Naive B cell (primary cell): Measurements from ENCODE around the gene WDR88. TPM values are rescaled to one million over a fixed set of nuclear protein-coding genes. Genes with fewer than 3 reads are reported as not detected.
A peak's percentile ranks its signal among the peaks of the same experiment; 100 is the strongest.
"Not testable (repeated sequence)": the region's sequence is repeated elsewhere in the genome, so short reads cannot be mapped to it uniquely, and the experiment has no call there.

Experiments used
- ATAC-seq, 2 donors: fragments of 150-1000 bp; cut with Tn5 transposase; 2 replicates each; pipeline ENCODE4 v1.10.0; 2021; ENCODE audit warnings: low read depth in 2 of 2, mild to moderate bottlenecking in 2 of 2, moderate library complexity in 2 of 2
- DNase-seq: peaks from one replicate; pipeline ENCODE4 v3.0.0; 2022
- H3K27ac Mint-ChIP-seq, 6 donors: one replicate each; pipeline ENCODE4 v1.8.0; 2020 to 2022; ENCODE audit warnings: mild to moderate bottlenecking in 6 of 6, mixed read lengths in 6 of 6, moderate library complexity in 5 of 6, inconsistent platforms in 2 of 6
- H3K27me3 Mint-ChIP-seq, 3 donors: one replicate each; pipeline ENCODE4 v1.8.0; 2021 to 2022; ENCODE audit warnings: mixed read lengths in 3 of 3, mild to moderate bottlenecking in 1 of 3
- H3K36me3 Mint-ChIP-seq, 2 donors: one replicate each; pipeline ENCODE4 v1.8.0; 2020 to 2022; ENCODE audit warnings: mixed read lengths in 2 of 2, inconsistent platforms in 1 of 2, mild to moderate bottlenecking in 1 of 2
- H3K4me1 Mint-ChIP-seq, 3 donors: one replicate each; pipeline ENCODE4 v1.8.0; 2020 to 2022; ENCODE audit warnings: mixed read lengths in 3 of 3, inconsistent platforms in 1 of 3, mild to moderate bottlenecking in 1 of 3, moderate library complexity in 1 of 3
- H3K4me3 Mint-ChIP-seq, 8 donors: one replicate each; pipeline ENCODE4 v1.8.0; 2020 to 2022; ENCODE audit warnings: mild to moderate bottlenecking in 8 of 8, mixed read lengths in 8 of 8, moderate library complexity in 8 of 8, inconsistent platforms in 2 of 8
- H3K9me3 Mint-ChIP-seq, 7 donors: one replicate each; pipeline ENCODE4 v1.8.0; 2020 to 2022; ENCODE audit warnings: mixed read lengths in 7 of 7, mild to moderate bottlenecking in 5 of 7, inconsistent platforms in 2 of 7, moderate library complexity in 1 of 7
- polyA plus RNA-seq, 6 donors: library from polyadenylated mRNA; unstranded; fragments of 300-500 nt; fragmentation: Illumina TruSeq; gene quantifications; one replicate each; pipeline ENCODE4 v1.2.3, GENCODE V29; 2021; ENCODE audit warnings: low read depth in 6 of 6

The WDR88 gene
- polyA plus RNA-seq, 6 donors from 2014 or later = 0.43 to 0.65 TPM; not detected in 4

DNA sequence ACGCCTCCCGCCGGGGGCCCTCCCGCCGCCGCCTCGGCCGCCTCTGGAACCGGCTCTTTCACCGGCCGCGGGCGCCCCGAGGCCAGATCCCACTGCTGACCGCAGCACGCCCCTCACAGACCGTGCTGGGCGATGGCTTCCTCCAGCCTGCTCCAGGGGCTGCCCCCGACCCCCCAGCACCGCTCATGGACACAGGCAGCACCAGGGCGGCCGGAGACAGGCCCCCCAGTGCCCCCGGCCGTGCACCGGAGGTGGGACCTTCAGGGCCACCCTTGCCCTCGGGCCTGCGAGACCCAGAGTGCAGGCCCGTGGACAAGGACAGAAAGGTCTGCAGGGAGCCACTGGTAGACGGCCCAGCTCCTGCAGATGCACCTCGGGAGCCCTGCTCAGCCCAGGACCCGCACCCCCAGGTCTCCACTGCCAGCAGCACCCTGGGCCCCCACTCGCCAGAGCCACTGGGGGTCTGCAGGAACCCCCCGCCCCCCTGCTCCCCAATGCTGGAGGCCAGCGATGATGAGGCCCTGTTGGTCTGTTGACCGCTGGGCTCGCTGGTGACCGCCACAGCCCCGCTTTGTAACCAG, 75.2 kb downstream of the WDR88 start:
- no peak overlapping the region for H3K27ac Mint-ChIP-seq
- no peaks in the 10 kb centered on the region for H3K36me3 Mint-ChIP-seq
- H3K4me1 Mint-ChIP-seq = no peaks in the 10 kb centered on the region
- H3K4me3 Mint-ChIP-seq = no peak overlapping the region
- no peaks in the 10 kb centered on the region for H3K9me3 Mint-ChIP-seq
- H3K27me3 Mint-ChIP-seq = no peaks in the 10 kb centered on the region
- ATAC-seq = no peak
- DNase-seq = no peak

DNA sequence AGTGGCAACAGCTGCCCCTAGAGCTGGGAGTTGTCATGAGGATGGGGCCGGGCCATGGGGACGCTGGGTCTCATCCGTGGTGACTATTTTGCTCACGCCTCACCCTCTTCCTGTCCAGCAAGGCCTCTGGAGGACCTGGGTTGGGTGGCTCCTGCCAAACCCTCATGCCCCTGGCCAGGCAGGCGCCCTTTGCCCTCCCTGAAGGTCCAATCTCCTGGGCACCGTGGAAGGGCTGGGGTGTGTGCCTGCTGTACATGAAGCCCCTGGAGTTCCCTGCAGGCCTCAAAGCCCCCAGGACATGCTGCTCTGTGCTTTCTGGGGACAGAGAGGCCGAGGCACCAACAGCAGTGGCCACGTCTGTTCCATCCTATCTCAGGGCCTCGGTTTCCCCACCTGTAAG, 76.0 kb downstream of the WDR88 start:
- ATAC-seq = no peak

DNA sequence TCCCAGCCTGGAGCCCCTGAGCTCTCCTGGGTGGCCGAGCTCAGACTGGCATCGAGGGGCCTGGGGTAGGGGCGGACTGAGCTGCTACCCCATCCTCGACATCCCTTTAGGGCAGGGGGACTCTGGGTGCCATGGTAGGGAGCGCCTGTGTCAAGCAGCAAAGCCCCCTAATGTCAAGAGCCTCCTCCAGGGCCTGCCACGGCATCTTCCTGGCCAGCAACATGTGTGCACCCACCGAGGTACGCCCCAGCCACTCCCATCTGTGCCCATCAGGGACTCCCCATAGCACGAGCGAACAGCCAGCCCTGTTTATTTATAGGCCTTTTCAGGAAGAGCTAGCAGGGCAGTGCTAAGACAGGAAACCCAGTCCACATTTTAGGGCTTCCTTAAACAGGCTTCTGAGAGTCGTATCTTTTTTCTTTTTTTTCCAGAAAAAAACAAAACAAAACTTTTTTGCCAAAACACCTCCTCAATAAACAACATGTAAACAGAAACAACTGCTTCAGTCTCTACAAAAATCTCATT, 76.5 kb downstream of the WDR88 start:
- ATAC-seq (no peak), DNase-seq (no peak)
- Mint-ChIP-seq H3K36me3 (no peaks in the 10 kb centered on the region), H3K27me3 (no peaks in the 10 kb centered on the region), H3K27ac (no peak overlapping the region), H3K4me1 (no peaks in the 10 kb centered on the region), H3K9me3 (no peaks in the 10 kb centered on the region), H3K4me3 (no peak overlapping the region)

More for the DNA sequence above, 76.0 kb downstream of the WDR88 start:
- H3K36me3 Mint-ChIP-seq = no peaks in the 10 kb centered on the region
- no peak overlapping the region for H3K4me3 Mint-ChIP-seq
- H3K27ac Mint-ChIP-seq = no peak overlapping the region
- no peaks in the 10 kb centered on the region for H3K27me3 Mint-ChIP-seq
- H3K4me1 Mint-ChIP-seq = no peaks in the 10 kb centered on the region
- H3K9me3 Mint-ChIP-seq = no peaks in the 10 kb centered on the region
- no peak for DNase-seq

- H3K36me3 Mint-ChIP-seq = no peaks in the 10 kb centered on the region
- no peaks in the 10 kb centered on the region for H3K27me3 Mint-ChIP-seq
- no peak for ATAC-seq
- no peak for DNase-seq
- no peaks in the 10 kb centered on the region for H3K4me1 Mint-ChIP-seq
- no peaks in the 10 kb centered on the region for H3K9me3 Mint-ChIP-seq
- H3K27ac Mint-ChIP-seq = no peak overlapping the region
- no peak overlapping the region for H3K4me3 Mint-ChIP-seq
Measured at GRCh38 chr19:33208904-33209849, 77.3 kb downstream of the WDR88 start.

- not testable (repeated sequence) for H3K4me3 Mint-ChIP-seq, H3K27ac Mint-ChIP-seq, H3K27me3 Mint-ChIP-seq, H3K9me3 Mint-ChIP-seq, ATAC-seq, H3K36me3 Mint-ChIP-seq, H3K4me1 Mint-ChIP-seq, DNase-seq
Measured at GRCh38 chr19:33209850-33210230, 77.9 kb downstream of the WDR88 start.

GRCh38 chr19:33210266-33210940, 78.5 kb downstream of the WDR88 start:
- H3K27ac Mint-ChIP-seq = no peak overlapping the region
- ATAC-seq = no peak

GRCh38 chr19:33211794-33212435, 80.0 kb downstream of the WDR88 start:
- Mint-ChIP-seq H3K36me3 (no peaks in the 10 kb centered on the region), H3K27ac (no peak overlapping the region), H3K27me3 (peaks cover 0 to 7% (median 0%) of the 10 kb centered on the region in 3 donors), H3K4me3 (no peak overlapping the region), H3K9me3 (no peaks in the 10 kb centered on the region), H3K4me1 (peaks cover 0 to 4% (median 0%) of the 10 kb centered on the region in 3 donors)
- ATAC-seq = no peak
- no peak for DNase-seq

More at GRCh38 chr19:33210266-33210940, 78.5 kb downstream of the WDR88 start:
- Mint-ChIP-seq H3K36me3 (no peaks in the 10 kb centered on the region), H3K27me3 (no peaks in the 10 kb centered on the region), H3K4me3 (no peak overlapping the region), H3K4me1 (no peaks in the 10 kb centered on the region), H3K9me3 (no peaks in the 10 kb centered on the region)
- DNase-seq = no peak

GRCh38 chr19:33212436-33213172, 80.7 kb downstream of the WDR88 start:
- H3K4me1 Mint-ChIP-seq = peaks cover 0 to 4% (median 0%) of the 10 kb centered on the region in 3 donors
- no peak overlapping the region for H3K27ac Mint-ChIP-seq
- no peaks in the 10 kb centered on the region for H3K36me3 Mint-ChIP-seq
- no peak overlapping the region for H3K4me3 Mint-ChIP-seq
- peaks cover 0 to 7% (median 0%) of the 10 kb centered on the region in 3 donors for H3K27me3 Mint-ChIP-seq
- ATAC-seq = no peak
- no peaks in the 10 kb centered on the region for H3K9me3 Mint-ChIP-seq
- DNase-seq = no peak

GRCh38 chr19:33214596-33214995, 82.7 kb downstream of the WDR88 start:
- H3K36me3 Mint-ChIP-seq = no peaks in the 10 kb centered on the region
- peaks cover 0 to 7% (median 0%) of the 10 kb centered on the region in 3 donors for H3K27me3 Mint-ChIP-seq

GRCh38 chr19:33215438-33216197, 83.7 kb downstream of the WDR88 start:
- DNase-seq (no peak), ATAC-seq (no peak)
- no peaks in the 10 kb centered on the region for H3K36me3 Mint-ChIP-seq
- H3K27ac Mint-ChIP-seq = peak overlapping the region in 1 of 6 donors; percentile 13
- H3K4me3 Mint-ChIP-seq = no peak overlapping the region
- H3K27me3 Mint-ChIP-seq = peaks cover 3 to 14% (median 4%) of the 10 kb centered on the region in 3 donors
- H3K4me1 Mint-ChIP-seq = peaks cover 0 to 4% (median 0%) of the 10 kb centered on the region in 3 donors
- no peaks in the 10 kb centered on the region for H3K9me3 Mint-ChIP-seq

More at GRCh38 chr19:33214596-33214995, 82.7 kb downstream of the WDR88 start:
- DNase-seq (no peak), ATAC-seq (no peak)
- H3K9me3 Mint-ChIP-seq = no peaks in the 10 kb centered on the region
- no peak overlapping the region for H3K27ac Mint-ChIP-seq
- H3K4me3 Mint-ChIP-seq = no peak overlapping the region
- peaks cover 0 to 4% (median 0%) of the 10 kb centered on the region in 3 donors for H3K4me1 Mint-ChIP-seq

- Mint-ChIP-seq H3K4me1 (peaks cover 0 to 4% (median 0%) of the 10 kb centered on the region in 3 donors), H3K4me3 (peak overlapping the region in 1 of 8 donors; percentile 52), H3K9me3 (no peaks in the 10 kb centered on the region), H3K27me3 (peaks cover 4 to 21% (median 10%) of the 10 kb centered on the region in 3 donors), H3K27ac (peak overlapping the region in 1 of 6 donors; percentile 70), H3K36me3 (no peaks in the 10 kb centered on the region)
- DNase-seq = no peak
- ATAC-seq = no peak
Measured at GRCh38 chr19:33216198-33216830, 84.4 kb downstream of the WDR88 start.
